HepG2 (cell line): ENCODE results near the gene PARK7. TPM values are rescaled to one million over a fixed set of nuclear protein-coding genes. Genes with fewer than 3 reads are reported as not detected.
"Not testable (repeated sequence)": the region's sequence is repeated elsewhere in the genome, so short reads cannot be mapped to it uniquely, and the experiment has no call there.

Source experiments
- ATAC-seq: fragments of 200-7000 bp; cut with Tn5 transposase; 3 replicates; pipeline ENCODE4 v1.9.1; 2020; ENCODE audit warnings: mild to moderate bottlenecking, moderate library complexity
- BruUV-seq: library from RNA; stranded (reverse); fragments of 400-500 nt; replicated peaks from 2 replicates; lab custom pipeline; 2021; lab: Mats Ljungman, UMichigan
- CTCF ChIA-PET: fragments of 300-600 bp; formaldehyde crosslinking; extraction: SDS; loops from one replicate; lab custom pipeline; 2021; ENCODE audit warnings: low total read pairs, inconsistent platforms, low intra/inter-chr PET ratio; lab: Yijun Ruan, JAX
- POLR2A ChIA-PET: fragments of 350-600 bp; sonication (Branson Sonifier 250); formaldehyde crosslinking; loops from one replicate; lab custom pipeline; 2020; ENCODE audit warnings: antibody characterized with exemption, inconsistent platforms; lab: Yijun Ruan, JAX
- DNase-seq: peaks from one replicate; pipeline ENCODE4 v3.0.0-alpha.2; 2015; ENCODE audit warnings: low spot score
- FAIRE-seq: peaks from 3 replicates; lab custom pipeline; 2011; peaks lifted over from hg19 to GRCh38; lab: Jason Lieb, UNC
- H2AFZ ChIP-seq: one replicate; pipeline ENCODE4 v1.6.1; 2011; ENCODE audit warnings: low read length, inconsistent platforms
- H3K27ac ChIP-seq: fragments of 300-600 bp; 3 replicates; pipeline ENCODE4 v1.8.0; 2011; ENCODE audit warnings: mixed run types, mild to moderate bottlenecking, mixed read lengths, low read length, inconsistent platforms; ENCODE audit not compliant: insufficient read depth; ENCODE audit errors: extremely low read length
- H3K27me3 ChIP-seq, 2 experiments: fragments of 200-600 bp in 1 of 2; 2 replicates in 1 of 2; 3 replicates in 1 of 2; pipeline versions ENCODE4 v1.6.0 to v1.8.0; 2011; ENCODE audit warnings: low read length in 2 of 2, mild to moderate bottlenecking in 2 of 2, moderate library complexity in 2 of 2, inconsistent platforms in 1 of 2; ENCODE audit not compliant: insufficient read depth in 2 of 2, control insufficient read depth in 1 of 2
- H3K36me3 ChIP-seq, 2 experiments: fragments of 200-600 bp in 1 of 2; replicated peaks in 1 of 2; 2 replicates in 1 of 2; 3 replicates in 1 of 2; pipeline versions ENCODE4 v1.5.1 to v1.8.0; 2011; ENCODE audit warnings: low read length in 2 of 2, inconsistent platforms in 1 of 2; ENCODE audit not compliant: insufficient read depth in 2 of 2, control insufficient read depth in 1 of 2
- H3K4me1 ChIP-seq: 2 replicates; pipeline ENCODE4 v1.5.1; 2012; ENCODE audit warnings: low read length, inconsistent platforms; ENCODE audit not compliant: insufficient read depth
- H3K4me2 ChIP-seq: 2 replicates; pipeline ENCODE4 v1.6.0; 2011; ENCODE audit warnings: low read depth, low read length, inconsistent platforms
- H3K4me3 ChIP-seq, 3 experiments: fragments of 200-600 bp in 1 of 3; sonication (generic), shearing (Covaris generic) in 1 of 3; replicated peaks in 1 of 3; 2 replicates each; pipeline ENCODE4 v1.5.1; 2011 to 2016; ENCODE audit warnings: low read length in 3 of 3, inconsistent platforms in 2 of 3, low read depth in 2 of 3, mild to moderate bottlenecking in 2 of 3, control low read depth in 1 of 3, mixed read lengths in 1 of 3; ENCODE audit not compliant: insufficient read depth in 1 of 3
- H3K79me2 ChIP-seq: one replicate; pipeline ENCODE4 v1.6.1; 2011; ENCODE audit warnings: low read length, inconsistent platforms; ENCODE audit not compliant: insufficient read depth
- H3K9ac ChIP-seq: 2 replicates; pipeline ENCODE4 v1.6.0; 2011; ENCODE audit warnings: mild to moderate bottlenecking, low read depth, low read length, inconsistent platforms; ENCODE audit not compliant: insufficient read depth
- H3K9me3 ChIP-seq: 2 replicates; pipeline ENCODE4 v1.5.1; 2012; ENCODE audit warnings: mild to moderate bottlenecking, low read length
- H4K20me1 ChIP-seq: 2 replicates; pipeline ENCODE4 v1.6.0; 2011; ENCODE audit warnings: inconsistent platforms, mild to moderate bottlenecking, low read length, moderate library complexity; ENCODE audit not compliant: insufficient read depth
- SAP130 ChIP-seq: IDR thresholded peaks from 2 replicates; pipeline ENCODE4 v1.6.1; 2016; ENCODE audit warnings: low read depth
- ZNF292 ChIP-seq: sonication (generic); formaldehyde crosslinking; IDR thresholded peaks from 2 replicates; pipeline ENCODE4 v1.8.1; 2022; ENCODE audit warnings: mild to moderate bottlenecking, low read depth, missing genetic modification reagents, borderline replicate concordance
- ZNF576 ChIP-seq: sonication (generic); formaldehyde crosslinking; IDR thresholded peaks from 2 replicates; pipeline ENCODE4 v1.4.0; 2020; ENCODE audit warnings: mild to moderate bottlenecking, missing genetic modification reagents
- WGBS: methylation state at CpG from one replicate; pipeline ENCODE4 v1.1.6; 2017; ENCODE audit warnings: low lambda C conversion rate; 5-methylcytosine and 5-hydroxymethylcytosine counted together
- in situ Hi-C: cut with HindIII; loops from 2 replicates; pipeline ENCODE4 v1.10.0; 2017; ENCODE audit warnings: low pct_unique_long_range_greater_than_20kb; ENCODE audit not compliant: extremely low pct_ligation_motif_present
- intact Hi-C: fragments of 100-400 bp; cut with micrococcal nuclease; formaldehyde crosslinking; loops from one replicate; pipeline ENCODE4 v1.10.0; 2022; ENCODE audit not compliant: unreplicated experiment
- polyA plus RNA-seq, 8 experiments: library from polyadenylated mRNA; depleted of rRNA in 3 of 8; stranded (reverse) in 7 of 8; unstranded in 1 of 8; fragments of >200 nt; fragmentation: Illumina TruSeq in 4 of 8; extraction: Trizol in 4 of 8; gene quantifications; 2 replicates each; pipeline versions ENCODE4 v1.2.1 to v1.2.3, GENCODE V29; 2011 to 2016; ENCODE audit warnings: low read depth in 4 of 8, missing spikeins in 1 of 8, mixed read lengths in 1 of 8; ENCODE audit not compliant: insufficient read depth in 1 of 8
- total RNA-seq, 5 experiments: library from RNA; depleted of rRNA; stranded (reverse); fragments of >200 nt; fragmentation: Illumina TruSeq; extraction: Trizol; gene quantifications; 2 replicates each; pipeline ENCODE4 v1.2.3, GENCODE V29; 2016; ENCODE audit warnings: low read depth in 1 of 5
- TF ChIP-seq, protein P1 (sequence below): sonication (generic); formaldehyde crosslinking; IDR thresholded peaks from 2 replicates; pipeline ENCODE4 v1.5.0; 2020; ENCODE audit warnings: missing genetic modification reagents

The PARK7 gene
- total and polyA plus RNA-seq, 2 of the 13 experiments (the other 11 are each of a cell fraction or from before 2014, with no cell fraction given) = 212 to 296 TPM

DNA sequence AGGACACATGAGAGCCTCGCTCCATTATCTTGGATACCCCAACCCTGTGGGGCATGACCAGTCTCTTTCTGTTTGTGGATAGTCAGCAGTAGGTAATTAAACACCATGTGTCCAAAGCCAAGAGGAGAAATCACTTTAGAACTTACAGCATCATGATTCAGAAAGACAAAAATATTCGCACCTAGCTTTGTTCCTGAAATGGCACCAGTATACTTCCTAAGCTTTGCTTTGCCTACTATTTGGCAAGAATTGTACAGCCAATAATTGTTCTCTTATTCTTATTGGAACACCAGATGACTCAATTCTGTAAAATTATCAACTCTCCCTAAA, 45.0 kb upstream of the PARK7 start:
- FAIRE-seq = no peak
- H3K4me2 ChIP-seq = no peak overlapping the region
- no TSS peak for BruUV-seq
- H3K9ac ChIP-seq = no peak overlapping the region
- no peak for DNase-seq
- H3K79me2 ChIP-seq = no peaks in the 10 kb centered on the region
- WGBS = 18% methylated on average over 2 of the region's 2 CpGs
- H3K4me1 ChIP-seq = peaks cover 7% of the 10 kb centered on the region
- no peaks in the 10 kb centered on the region for H3K9me3 ChIP-seq
- no peak overlapping the region for H2AFZ ChIP-seq
- in situ Hi-C loops = no loop called here
- H4K20me1 ChIP-seq = no peaks in the 10 kb centered on the region
- H3K36me3 ChIP-seq = no peaks in the 10 kb centered on the region
- POLR2A ChIA-PET = no interaction called here
- H3K27me3 ChIP-seq = peaks cover 3 to 12% of the 10 kb centered on the region in 2 experiments; a peak in 3 of 5 replicates
- intact Hi-C loops = no loop called here
- TF ChIP-seq, protein P1, sequence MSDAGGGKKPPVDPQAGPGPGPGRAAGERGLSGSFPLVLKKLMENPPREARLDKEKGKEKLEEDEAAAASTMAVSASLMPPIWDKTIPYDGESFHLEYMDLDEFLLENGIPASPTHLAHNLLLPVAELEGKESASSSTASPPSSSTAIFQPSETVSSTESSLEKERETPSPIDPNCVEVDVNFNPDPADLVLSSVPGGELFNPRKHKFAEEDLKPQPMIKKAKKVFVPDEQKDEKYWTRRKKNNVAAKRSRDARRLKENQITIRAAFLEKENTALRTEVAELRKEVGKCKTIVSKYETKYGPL (CRISPR knock-in tag) = no peak
- TF ChIP-seq SAP130 (no peak), ZNF576 (CRISPR knock-in tag) (no peak), ZNF292 (CRISPR knock-in tag) (no peak)
- no peak overlapping the region for H3K4me3 ChIP-seq
- no peak overlapping the region for H3K27ac ChIP-seq
- no peak for ATAC-seq
- CTCF ChIA-PET = no interaction called here

DNA sequence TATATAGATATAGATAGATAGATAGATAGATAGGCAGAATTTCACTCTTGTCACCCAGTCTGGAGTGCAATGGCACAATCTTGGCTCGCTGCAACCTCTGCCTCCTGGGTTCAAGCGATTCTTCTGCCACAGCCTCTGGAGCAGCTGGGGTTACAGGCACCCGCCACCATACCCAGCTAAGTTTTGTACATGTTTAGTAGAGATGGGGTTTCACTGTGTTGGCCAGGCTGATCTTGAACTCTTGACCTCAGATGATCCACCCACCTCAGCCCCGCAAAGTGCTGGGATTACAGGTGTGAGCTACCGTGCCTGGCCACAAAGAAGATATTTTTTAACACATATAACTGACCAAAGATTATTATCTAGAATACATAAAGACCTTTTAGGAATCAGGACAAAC, 43.5 kb upstream of the PARK7 start:
- H4K20me1 ChIP-seq, H3K79me2 ChIP-seq, ATAC-seq, POLR2A ChIA-PET, H3K27me3 ChIP-seq, in situ Hi-C loops, H3K4me3 ChIP-seq, DNase-seq, BruUV-seq, H3K36me3 ChIP-seq, H3K9me3 ChIP-seq, FAIRE-seq, H3K4me1 ChIP-seq, CTCF ChIA-PET, H2AFZ ChIP-seq, H3K27ac ChIP-seq, H3K4me2 ChIP-seq, intact Hi-C loops, H3K9ac ChIP-seq: not testable (repeated sequence)
- WGBS = 25% methylated on average over 4 of the region's 5 CpGs
